Brain microvascular endothelial cell (primary cell): ENCODE data around the gene CD200.

Experiments
- DNase-seq: peaks from one replicate; pipeline ENCODE4 v3.0.0-alpha.2; 2020
- H3K27ac ChIP-seq: fragments of 250-450 bp; sonication (Bioruptor Pico); 2 replicates; pipeline ENCODE4 v1.5.1; 2020; ENCODE audit warnings: mild to moderate bottlenecking, moderate library complexity
- H3K27me3 ChIP-seq: fragments of 250-450 bp; sonication (Bioruptor Pico); replicated peaks from 2 replicates; pipeline ENCODE4 v1.5.1; 2020; ENCODE audit warnings: mild to moderate bottlenecking
- H3K36me3 ChIP-seq: fragments of 250-450 bp; sonication (Bioruptor Pico); replicated peaks from 2 replicates; pipeline ENCODE4 v1.5.1; 2020; ENCODE audit warnings: mild to moderate bottlenecking
- H3K4me3 ChIP-seq: 2 replicates; pipeline ENCODE4 v1.5.1; 2011; ENCODE audit warnings: low read depth, mild to moderate bottlenecking, control low read depth, low read length, moderate library complexity
- in situ Hi-C: cut with HindIII; loops from 2 replicates; pipeline ENCODE4 v1.10.0; 2017; ENCODE audit warnings: low sequenced_read_pairs, low pct_ligation_motif_present
- TF ChIP-seq, protein P1 (sequence below): IDR thresholded peaks from 2 replicates; pipeline ENCODE4 v1.5.1; 2011; ENCODE audit warnings: low read depth, mild to moderate bottlenecking, moderate library complexity, low read length, control low read depth, inconsistent platforms; ENCODE audit errors: missing control alignments

Gene CD200

DNA sequence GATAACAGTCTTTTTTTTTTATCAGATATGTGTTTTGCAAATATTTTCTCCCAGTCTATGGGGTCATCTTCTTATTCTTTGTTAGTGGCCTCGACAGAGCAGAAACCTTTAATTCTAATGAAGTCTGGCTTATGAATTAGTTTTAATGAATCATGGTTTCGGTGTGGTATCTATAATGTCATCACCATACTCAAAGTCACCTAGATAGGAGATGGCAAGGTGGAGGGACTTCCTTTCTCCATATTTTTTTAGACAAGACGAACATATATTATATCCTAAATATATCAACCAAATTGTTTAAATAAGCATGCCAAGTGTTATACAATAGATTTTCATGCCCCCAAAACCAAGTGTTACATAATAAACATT lies 60.4 kb downstream of the CD200 start:
- H3K27me3 ChIP-seq = no peaks in the 10 kb centered on the region
- in situ Hi-C loops = no loop called here
- DNase-seq = no peak
- no peaks in the 10 kb centered on the region for H3K36me3 ChIP-seq
- TF ChIP-seq, protein P1, sequence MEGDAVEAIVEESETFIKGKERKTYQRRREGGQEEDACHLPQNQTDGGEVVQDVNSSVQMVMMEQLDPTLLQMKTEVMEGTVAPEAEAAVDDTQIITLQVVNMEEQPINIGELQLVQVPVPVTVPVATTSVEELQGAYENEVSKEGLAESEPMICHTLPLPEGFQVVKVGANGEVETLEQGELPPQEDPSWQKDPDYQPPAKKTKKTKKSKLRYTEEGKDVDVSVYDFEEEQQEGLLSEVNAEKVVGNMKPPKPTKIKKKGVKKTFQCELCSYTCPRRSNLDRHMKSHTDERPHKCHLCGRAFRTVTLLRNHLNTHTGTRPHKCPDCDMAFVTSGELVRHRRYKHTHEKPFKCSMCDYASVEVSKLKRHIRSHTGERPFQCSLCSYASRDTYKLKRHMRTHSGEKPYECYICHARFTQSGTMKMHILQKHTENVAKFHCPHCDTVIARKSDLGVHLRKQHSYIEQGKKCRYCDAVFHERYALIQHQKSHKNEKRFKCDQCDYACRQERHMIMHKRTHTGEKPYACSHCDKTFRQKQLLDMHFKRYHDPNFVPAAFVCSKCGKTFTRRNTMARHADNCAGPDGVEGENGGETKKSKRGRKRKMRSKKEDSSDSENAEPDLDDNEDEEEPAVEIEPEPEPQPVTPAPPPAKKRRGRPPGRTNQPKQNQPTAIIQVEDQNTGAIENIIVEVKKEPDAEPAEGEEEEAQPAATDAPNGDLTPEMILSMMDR = no peak
- H3K27ac ChIP-seq = no peak overlapping the region
- H3K4me3 ChIP-seq = no peak overlapping the region

DNA sequence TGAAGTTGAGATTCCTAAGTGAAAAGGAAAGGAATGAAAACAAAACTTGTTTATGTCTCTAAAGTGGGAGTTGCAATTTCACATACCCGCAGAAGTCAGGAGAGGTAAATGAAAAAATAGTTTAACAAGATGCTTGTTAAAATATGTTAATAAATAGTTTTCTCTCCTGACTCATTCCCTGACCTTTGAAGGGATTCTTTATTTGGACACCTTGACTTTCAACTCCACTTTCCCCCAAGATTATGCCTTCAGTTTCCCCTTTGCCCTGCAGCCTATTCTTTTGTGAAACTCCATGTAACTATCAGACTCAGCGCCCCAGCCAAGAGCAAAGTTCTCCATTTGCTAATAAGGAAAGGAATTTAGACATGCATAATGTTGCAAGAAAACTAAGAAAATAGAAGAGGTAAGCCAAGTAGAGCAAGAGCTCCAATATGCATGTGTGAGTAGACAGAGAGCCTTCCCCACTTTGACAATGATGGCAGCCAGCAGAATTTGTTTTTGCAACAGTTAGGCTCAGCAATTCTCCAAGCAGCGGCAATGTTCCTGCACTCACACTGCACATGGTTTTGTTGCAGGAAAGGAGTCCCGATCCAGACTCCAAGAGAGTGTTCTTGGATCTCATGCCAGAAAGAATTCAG lies 61.2 kb downstream of the CD200 start:
- H3K36me3 ChIP-seq = no peaks in the 10 kb centered on the region
- DNase-seq = no peak

DNA sequence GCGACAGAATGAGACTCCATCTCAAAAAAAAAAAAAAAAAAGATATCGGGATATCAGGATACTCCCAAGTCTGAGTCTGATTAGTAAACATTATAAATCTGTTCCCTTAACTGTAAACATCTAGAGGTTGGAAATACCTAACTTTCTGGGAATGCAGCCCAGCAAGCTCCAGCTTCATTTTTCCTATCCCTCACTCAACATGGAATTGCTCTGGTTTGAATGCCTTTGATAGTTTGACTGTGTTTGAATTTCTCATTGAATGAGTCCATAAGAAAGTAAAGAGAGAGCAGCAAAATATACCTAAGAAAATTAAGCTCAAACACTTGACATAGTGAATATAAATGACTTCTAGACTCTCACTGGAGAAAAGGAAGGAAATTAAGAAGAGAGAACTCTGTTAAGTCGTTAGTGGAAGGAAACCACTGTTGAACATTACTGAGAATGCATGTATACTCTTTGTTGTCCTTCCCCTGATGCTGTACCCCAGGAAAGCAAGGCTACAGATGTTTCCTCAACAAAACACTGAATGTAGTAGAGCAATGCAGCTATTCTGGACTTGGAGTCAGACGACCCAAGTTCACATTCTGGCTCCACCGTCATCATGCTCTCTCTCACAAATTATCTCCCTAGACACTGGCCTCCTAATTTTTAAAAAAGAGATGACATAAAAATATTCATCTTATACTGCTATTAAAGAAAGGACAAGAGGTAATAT lies 62.4 kb downstream of the CD200 start:
- no peak overlapping the region for H3K4me3 ChIP-seq
- H3K27me3 ChIP-seq = no peaks in the 10 kb centered on the region
- TF ChIP-seq, protein P1 = no peak
- no peaks in the 10 kb centered on the region for H3K36me3 ChIP-seq
- no peak overlapping the region for H3K27ac ChIP-seq
- no peak for DNase-seq
- in situ Hi-C loops = no loop called here

More for the DNA sequence above, 61.2 kb downstream of the CD200 start:
- in situ Hi-C loops = no loop called here
- Histone ChIP-seq H3K27ac (no peak overlapping the region), H3K4me3 (no peak overlapping the region), H3K27me3 (no peaks in the 10 kb centered on the region)
- TF ChIP-seq, protein P1 = no peak

DNA sequence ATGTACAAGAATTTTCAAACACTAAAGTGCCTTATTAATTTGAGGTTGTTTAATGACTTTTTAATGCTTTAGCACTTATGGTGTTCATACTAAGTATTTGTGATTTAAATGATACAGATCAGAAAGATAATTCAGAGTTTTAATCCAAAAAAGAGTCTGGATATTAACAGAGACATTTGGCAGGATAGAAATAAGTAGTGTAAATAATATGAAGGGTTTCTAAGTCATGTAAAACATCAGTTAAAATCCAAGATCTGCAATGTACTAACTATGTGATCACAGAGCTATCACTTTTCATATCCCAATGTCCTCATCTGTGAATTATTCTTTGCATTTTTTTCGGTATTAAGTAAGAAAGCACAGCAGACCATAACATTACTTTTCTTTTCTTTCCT lies 62.9 kb downstream of the CD200 start:
- in situ Hi-C loops = no loop called here
- no peak overlapping the region for H3K27ac ChIP-seq
- no peaks in the 10 kb centered on the region for H3K27me3 ChIP-seq
- DNase-seq = no peak
- TF ChIP-seq, protein P1 = no peak
- H3K36me3 ChIP-seq = no peaks in the 10 kb centered on the region
- no peak overlapping the region for H3K4me3 ChIP-seq

DNA sequence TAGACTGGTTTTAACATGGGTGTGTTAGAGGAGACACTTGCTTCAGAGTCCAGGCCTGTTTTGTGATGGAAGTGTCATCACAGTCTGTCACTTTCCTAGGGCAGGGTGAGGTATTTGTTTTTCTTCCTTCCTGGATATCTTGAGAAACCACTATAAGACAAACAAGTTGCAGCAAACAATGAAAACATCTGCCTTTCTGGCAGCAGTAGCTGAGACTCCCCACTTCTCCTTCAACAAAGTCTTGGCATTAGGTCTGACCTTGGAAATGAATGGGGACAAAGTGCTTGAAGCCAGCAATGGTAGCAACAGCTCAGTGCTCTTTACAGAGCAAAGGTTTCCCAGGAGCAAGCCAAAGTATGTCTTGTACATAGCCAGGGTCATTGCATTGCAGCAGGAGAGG lies 64.6 kb downstream of the CD200 start:
- DNase-seq = no peak
- TF ChIP-seq, protein P1 = no peak
- H3K4me3 ChIP-seq = no peak overlapping the region
- H3K36me3 ChIP-seq = no peaks in the 10 kb centered on the region
- H3K27me3 ChIP-seq = no peaks in the 10 kb centered on the region
- in situ Hi-C loops = no loop called here
- H3K27ac ChIP-seq = no peak overlapping the region
